ENCODE results near the gene ATP5F1A.

ATP5F1A gene

DNA sequence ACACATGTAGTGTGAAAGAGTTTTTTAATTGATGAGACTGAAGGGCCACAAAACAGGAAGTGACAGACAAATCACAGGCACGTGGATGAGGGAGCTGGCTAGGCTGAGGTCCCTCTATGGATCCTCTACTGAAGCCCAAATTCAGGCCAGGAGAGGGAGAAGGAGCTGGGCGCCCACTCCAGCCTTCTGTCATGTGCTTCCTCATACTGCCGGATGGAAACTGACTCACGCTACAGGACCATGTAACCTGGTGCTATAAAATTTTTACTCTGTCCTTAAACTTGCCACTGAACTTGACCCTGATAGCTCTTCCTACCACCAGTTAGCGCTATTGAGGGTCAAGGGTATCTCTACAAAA lies 57.4 kb downstream of the ATP5F1A start:
- Mint-ChIP-seq H3K36me3 (no peaks in the 10 kb centered on the region), H3K4me3 (no peak overlapping the region), H3K27ac (no peak overlapping the region), H3K27me3 (no peaks in the 10 kb centered on the region), H3K9me3 (no peaks in the 10 kb centered on the region), H3K4me1 (peaks cover 5% of the 10 kb centered on the region)
- ATAC-seq: no peak

- Mint-ChIP-seq H3K27me3 (no peaks in the 10 kb centered on the region), H3K4me3 (no peak overlapping the region), H3K27ac (no peak overlapping the region), H3K4me1 (peaks cover 5% of the 10 kb centered on the region), H3K9me3 (no peaks in the 10 kb centered on the region), H3K36me3 (no peaks in the 10 kb centered on the region)
- ATAC-seq: no peak
These were observed 57.9 kb downstream of the ATP5F1A start for GRCh38 chr18:46040033-46040746.

DNA sequence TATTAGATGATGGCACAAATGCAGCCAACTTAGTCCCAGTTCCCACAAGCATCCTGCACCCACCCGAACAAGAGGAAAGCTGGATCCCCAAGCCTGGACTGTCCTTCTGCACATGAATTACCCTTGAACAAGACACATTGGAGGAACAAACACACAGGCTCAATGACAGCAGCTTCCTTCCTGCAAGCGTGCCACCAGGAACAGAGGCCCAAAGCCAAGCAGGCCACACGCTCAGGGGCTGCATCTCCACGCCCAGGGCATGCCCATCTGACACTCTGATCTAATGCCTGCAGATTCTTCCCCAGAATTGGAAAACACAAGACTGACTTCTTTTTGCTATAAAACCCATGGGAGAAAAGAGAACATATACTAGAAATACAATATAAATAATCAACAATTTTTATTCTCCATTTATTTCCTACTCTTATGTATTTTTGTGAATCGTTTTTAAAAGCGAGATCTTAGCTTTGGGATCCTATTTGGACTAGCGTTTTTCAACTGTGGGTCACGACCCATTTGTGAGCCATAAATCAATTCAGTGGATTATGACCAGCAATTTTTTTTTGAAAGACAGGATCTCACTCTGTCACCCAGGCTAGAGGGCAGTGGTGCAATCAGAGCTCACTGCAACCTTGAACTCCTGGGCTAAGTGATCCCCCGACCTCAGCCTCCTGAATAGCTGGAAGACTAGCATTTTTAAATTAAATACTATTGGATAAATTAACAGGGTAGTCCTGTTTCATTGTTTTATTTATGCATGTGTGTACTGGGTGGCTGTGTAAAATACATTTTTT lies 60.4 kb downstream of the ATP5F1A start:
- Mint-ChIP-seq H3K27me3 (no peaks in the 10 kb centered on the region), H3K4me1 (peaks cover 5% of the 10 kb centered on the region), H3K27ac (no peak overlapping the region), H3K4me3 (no peak overlapping the region), H3K9me3 (no peaks in the 10 kb centered on the region), H3K36me3 (no peaks in the 10 kb centered on the region)
- no peak for ATAC-seq

- Mint-ChIP-seq H3K36me3 (no peaks in the 10 kb centered on the region), H3K4me3 (no peak overlapping the region), H3K27ac (no peak overlapping the region)
These were observed 62.1 kb downstream of the ATP5F1A start for GRCh38 chr18:46035696-46036680.

DNA sequence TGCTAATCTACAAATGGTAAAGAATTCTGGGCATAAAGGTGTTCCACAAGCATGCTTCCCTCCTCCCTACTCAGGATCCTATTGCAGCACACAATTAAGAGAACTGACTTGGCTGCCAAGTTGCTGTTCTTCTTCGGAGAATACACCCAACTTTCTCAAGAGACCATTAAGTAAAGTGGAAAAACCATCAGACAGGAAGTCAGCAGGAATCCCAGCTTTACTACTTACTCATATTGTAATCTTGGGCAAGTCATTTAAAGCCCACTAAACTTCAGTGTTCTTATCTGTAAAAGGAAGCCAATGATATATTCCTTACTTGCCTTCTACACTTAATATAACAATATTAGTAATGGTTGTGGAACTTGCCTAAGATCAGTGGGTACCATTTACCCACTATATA lies 63.9 kb downstream of the ATP5F1A start:
- no peaks in the 10 kb centered on the region for H3K36me3 Mint-ChIP-seq
- H3K4me3 Mint-ChIP-seq: no peak overlapping the region
- H3K9me3 Mint-ChIP-seq: no peaks in the 10 kb centered on the region
- no peak for ATAC-seq
- H3K27ac Mint-ChIP-seq: no peak overlapping the region
- no peaks in the 10 kb centered on the region for H3K4me1 Mint-ChIP-seq
- peaks cover under 1% of the 10 kb centered on the region for H3K27me3 Mint-ChIP-seq

More at GRCh38 chr18:46035696-46036680, 62.1 kb downstream of the ATP5F1A start:
- ATAC-seq: no peak
- Mint-ChIP-seq H3K4me1 (peaks cover 5% of the 10 kb centered on the region), H3K27me3 (no peaks in the 10 kb centered on the region), H3K9me3 (no peaks in the 10 kb centered on the region)

DNA sequence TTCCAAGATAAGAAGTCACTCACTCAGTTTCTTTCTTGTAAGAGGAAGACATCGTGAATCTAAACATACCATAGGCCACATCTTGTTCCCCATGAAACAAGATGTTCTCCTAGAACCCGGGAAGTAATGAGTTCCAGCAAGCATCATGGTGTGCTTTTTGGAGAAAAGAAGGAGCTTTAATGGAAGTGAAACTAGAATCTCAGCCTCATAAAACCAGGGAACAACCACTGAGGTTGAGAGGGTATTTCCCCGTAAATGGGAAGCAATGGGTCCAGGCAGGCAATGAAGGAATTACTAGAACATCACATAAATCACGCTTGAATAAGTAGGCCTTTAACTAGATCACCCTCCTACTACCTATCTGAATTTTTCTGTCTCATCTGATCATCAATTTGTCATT lies 66.4 kb downstream of the ATP5F1A start:
- ATAC-seq: no peak
- Mint-ChIP-seq H3K9me3 (no peaks in the 10 kb centered on the region), H3K4me3 (no peak overlapping the region), H3K36me3 (no peaks in the 10 kb centered on the region), H3K27me3 (peaks cover 15% of the 10 kb centered on the region), H3K4me1 (peaks cover 18% of the 10 kb centered on the region), H3K27ac (no peak overlapping the region)
